Suppressor macrophage (primary cell): ENCODE data around the gene ANKRD13A.
A peak's percentile ranks its signal among the peaks of the same experiment; 100 is the strongest.

Experiments
- DNase-seq, 4 experiments: peaks; one replicate each; pipeline ENCODE4 v3.0.0-alpha.2; 2020 to 2022
- total RNA-seq, 17 experiments: gene quantifications; one replicate each; lab custom pipeline; 2026; ENCODE audit warnings: mixed read lengths in 6 of 17, inconsistent platforms in 3 of 17; lab: John Stamatoyannopoulos, UW

ANKRD13A gene
- total RNA-seq = 50.3 to 95.8 (median 79.1) reads per million in 17 experiments

DNA sequence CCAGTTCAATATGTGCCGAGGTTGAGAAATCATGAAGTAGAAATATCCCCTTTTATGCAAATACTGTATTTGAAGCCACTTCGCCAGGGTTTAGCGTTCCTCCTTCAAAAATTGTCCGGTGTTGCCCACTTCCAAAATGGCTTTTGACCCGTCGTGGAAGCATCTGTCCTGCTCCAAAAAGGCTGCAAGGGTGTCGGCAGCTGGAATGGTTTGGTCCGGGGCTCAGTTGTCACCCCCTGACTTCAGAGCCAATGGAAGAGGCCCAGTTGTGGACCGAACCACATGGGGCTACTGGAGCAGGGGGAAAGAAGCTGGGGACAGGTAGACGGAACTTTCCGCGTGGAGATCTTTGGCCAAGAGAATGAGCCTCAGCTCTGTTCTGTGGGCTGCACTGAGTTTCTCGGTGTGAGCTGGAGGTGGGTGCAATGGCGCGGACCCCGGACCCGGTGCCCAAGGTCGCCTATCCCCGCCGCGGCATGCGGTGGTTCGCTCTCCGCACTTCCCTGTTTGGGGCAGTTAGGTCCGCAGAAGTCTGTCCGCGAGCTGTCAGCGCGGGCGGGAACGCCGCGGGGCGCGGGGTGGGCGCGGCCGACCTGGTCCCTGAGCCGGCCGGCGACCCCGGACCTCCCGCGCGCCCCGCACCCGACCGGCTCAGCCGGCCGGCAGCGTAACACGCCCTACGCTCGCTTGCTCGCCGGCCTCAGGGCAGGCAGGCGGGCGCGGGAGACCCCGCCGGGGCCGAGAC is at the start of gene ANKRD13A:
Gene ANKRD13A (plus strand): TSS at position 527 of the 745 bp plus-strand sequence. CDS start 259 bp downstream, outside the sequence.
- DNase-seq = peak; percentile 94 to 96 (median 96)

DNA sequence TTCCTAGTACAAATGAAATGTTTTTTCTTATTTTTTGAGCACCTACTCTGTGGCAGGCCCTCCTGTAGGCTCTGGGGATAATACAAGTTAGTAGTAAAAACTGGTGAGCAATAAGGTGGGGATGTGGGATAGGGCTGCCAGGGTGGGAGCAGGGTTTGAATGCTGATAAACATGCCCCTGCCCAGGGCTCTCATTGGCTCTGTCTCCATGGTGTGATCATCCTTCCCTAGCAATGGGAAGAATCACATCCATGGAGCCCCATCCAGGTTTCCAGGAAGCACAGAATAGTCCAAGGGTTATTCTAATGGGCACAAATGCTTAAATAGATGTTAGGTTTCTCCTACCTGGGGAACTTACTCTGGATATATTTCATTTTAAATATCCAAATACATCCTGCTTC is 48.6 kb upstream of the ANKRD13A start:
- no peak for DNase-seq

DNA sequence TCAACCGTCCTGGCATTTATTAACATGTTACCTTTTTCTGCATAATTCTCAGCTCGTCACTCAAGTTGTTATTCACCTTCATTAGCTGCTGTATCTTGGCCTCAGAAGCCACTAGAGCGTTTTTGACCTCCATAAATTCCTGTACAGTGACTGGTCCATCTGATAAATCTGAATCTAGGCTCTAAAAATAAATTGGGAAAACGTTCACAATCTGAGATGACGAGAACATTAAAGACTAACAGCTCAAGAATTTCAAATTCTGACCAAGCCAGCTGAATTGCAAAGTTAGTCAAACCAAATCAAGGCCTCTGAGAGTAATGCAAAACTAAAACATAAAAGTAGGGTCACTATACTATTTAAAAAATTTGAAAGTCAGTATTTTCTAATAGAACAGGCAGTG is 48.1 kb upstream of the ANKRD13A start:
- DNase-seq = no peak

DNA sequence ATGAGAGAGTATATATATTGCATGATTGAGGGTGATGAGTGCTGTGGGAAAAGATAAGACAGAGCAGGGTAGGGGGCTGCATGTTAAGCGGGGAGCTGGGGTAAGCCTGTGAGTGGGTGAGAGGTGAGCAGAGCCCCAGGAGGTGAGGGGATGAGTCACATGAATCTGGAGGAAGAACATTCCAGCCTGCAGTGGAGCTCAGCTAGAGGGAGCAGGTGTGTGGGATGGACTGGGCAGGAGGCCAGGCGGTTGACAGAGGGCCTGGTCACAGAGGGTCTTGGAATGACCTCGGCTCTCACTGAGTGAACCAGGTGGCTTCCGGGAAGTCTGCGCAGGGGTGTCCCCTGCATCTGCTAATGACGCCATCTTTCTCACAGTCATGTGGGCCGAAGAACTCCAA is 47.5 kb upstream of the ANKRD13A start:
- DNase-seq = no peak

DNA sequence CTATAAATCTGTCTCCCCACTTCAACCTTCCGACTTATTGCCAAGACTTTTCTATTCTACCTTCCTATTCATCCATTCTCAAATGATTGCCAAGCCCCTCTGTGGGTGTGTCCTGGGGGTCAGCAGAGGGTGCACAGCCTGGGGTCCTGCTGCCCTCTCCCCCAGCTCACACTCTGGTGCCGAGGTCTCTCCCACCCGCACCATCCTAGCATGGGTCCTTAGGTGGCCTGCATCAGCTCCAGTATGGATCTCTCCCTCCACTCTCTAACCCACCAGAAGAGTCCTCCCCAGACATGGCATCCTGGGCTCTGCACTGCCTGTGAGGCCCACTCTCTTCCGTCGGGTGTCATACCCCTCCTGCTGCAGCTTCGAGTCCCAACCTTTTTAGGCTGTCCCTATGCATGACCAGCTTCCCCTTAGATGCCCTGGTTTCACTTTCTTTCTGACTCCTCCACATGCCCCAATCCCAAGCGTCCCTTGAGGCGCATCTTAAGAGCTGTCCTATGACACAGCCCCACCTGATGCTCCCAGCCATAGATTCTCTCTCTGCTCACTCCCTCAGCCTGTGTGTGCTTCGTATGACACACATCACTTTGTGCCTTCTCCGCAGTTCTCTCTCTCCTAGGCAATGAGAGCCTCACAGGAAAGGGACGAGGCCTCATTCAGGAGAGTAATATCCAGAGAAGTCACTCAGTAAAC is 46.9 kb upstream of the ANKRD13A start:
- peak; percentile 43 to 72 (median 66) for DNase-seq

DNA sequence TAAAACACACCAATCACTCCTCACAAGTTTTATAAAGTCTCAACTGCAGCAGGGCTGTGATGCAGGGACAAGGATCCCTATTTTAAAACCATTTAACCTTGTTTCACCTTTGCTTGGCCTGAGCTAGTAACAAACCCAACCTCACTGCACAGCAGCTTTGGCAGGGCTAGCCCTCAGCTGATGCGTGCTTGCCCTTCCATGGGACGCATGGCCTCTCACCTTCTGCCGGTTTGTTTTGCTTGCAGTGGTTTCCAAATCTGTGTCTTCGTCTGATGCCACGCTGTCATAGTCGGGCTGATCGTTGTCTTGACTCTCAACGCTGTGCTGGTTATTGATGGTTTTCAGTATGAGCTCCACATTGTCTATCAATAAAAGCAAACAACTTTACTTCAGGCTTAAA is 46.4 kb upstream of the ANKRD13A start:
- no peak for DNase-seq

DNA sequence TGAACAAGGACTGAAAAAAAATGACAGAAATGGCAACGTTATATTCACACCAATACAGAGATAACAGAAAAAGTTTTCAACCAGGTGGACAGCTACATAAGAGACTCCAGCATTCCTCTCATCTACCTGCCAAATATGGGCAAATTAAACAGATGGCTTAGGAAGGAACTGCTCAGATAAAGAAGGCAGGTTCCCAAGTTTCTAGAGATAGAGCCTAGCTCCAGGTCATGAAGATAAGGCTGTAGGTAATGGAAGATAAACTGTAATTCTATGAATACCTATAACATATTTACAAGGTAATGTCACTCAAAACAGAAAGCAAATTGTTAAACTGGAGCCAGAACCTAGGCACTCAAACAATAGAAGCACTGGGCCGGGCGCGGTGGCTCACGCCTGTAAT is 45.6 kb upstream of the ANKRD13A start:
- DNase-seq = no peak

DNA sequence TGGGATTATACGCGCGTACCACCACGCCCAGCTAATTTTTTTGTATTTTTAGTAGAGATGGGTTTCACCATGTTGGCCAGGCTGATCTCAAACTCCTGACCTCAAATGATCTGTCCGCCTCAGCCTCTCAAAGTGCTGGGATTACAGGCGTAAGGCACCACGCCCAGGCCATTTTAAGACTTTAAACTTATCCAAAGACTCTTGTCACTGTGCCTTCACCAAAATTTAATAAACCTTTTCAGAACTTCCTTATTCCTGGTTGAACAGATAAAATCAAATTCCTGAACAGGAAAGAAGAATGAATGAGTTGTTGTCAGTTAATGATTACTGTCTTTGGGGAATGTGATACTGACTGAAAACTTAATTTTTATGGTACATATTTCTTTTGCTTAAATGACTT is 40.9 kb upstream of the ANKRD13A start:
- DNase-seq = no peak

DNA sequence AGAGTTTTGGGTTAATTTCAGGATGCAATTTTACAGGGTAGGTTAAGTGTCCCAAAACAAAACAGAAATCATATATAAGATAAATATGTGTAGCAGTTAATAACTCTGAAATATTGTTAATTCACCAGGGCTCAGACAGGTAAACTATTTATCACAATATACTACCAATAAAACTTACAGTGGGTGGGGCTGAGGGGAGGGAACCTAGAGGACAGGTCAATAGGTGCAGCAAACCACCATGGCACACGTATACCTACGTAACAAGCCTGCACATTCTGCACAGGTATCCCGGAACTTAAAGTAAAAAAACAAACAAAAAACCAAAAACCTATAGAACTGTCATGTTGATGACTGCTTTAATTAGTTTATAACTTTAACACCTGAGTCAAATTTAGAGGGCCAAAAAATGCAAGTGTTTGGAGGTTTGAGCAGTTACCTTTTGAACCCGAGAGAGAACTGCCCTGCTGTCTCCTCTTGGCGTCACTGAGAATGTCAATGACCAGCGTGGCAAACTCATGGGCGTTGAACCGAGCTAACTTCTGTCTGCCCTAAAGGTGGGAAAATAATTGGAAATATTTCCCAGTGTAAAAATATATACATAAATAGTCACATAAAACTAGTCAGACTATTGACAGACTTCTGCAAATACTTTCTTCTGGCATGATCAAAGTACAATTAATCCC is 39.7 kb upstream of the ANKRD13A start:
- no peak for DNase-seq

DNA sequence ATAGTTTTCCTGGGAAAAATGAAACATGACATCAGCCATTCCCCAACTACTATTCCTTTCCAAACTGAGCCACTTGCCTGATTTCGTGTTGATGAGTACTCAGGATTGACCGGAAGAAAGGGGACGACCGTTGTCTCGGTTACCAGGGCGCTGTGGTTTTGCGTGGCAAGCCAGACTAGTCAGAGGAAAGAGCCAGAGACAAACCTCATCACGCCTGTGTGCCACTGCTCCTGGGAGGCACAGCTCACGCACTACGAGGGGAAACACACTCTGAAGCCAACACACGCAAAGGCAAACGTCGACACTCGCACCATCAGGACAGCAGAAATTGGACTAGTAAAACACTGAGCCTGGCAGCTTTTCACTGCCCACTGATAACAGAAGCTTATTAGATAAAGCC is 38.0 kb upstream of the ANKRD13A start:
- DNase-seq = no peak

DNA sequence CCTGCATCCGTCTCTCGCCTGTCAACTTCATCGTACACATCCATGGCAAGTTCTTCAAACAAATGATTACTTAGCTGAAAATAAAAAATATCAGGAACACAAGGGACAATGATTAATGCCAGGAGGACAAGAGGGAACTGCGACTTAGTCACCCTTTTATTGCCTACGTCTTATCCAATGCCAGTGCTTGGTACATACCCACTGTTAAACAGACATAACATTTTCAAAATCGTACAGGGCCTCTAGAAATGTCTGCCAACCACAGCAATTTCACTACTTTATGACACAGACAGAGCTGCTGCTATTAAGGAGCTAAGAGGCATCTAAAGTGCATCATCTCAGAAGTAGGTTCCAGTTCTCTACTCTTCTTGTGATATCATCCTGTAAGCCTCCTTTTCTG is 37.6 kb upstream of the ANKRD13A start:
- no peak for DNase-seq

DNA sequence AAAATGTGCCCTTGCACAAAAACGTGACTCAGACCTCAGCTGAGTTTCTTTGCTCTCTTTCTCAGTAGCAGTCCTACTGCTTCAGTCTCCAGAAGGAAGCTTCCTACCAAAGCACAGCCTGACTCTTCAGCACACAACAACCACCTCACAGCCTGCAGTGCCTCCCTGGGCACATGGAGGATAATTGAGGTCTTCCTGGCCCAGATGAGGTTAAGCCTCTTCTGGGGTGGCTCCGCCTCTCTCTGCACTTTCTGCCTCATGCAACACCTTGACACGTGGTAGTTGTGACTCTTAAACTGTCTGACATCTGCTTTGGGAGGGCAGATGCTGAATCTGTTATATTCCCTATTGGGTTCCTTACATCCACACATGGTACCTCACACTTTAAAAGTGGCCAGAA is 36.8 kb upstream of the ANKRD13A start:
- no peak for DNase-seq

DNA sequence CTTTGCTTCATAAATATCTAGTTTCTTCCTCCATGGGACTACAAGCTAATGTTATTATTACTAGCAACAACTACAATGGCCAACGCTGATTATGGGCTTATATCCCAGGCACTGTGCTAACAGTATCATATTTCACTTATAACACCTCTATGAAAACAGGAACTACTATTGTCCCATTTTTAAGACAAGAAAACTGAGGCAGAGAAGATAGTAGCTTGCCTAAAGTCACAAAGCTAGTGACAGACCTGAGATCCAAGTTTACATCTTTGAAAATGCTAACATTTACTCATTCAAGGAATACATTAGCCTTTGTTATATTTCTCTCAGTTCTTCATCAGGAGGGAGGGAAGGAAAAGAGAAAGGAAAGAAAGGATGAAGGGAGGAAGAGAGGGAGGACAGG is 35.9 kb upstream of the ANKRD13A start:
- DNase-seq = no peak

DNA sequence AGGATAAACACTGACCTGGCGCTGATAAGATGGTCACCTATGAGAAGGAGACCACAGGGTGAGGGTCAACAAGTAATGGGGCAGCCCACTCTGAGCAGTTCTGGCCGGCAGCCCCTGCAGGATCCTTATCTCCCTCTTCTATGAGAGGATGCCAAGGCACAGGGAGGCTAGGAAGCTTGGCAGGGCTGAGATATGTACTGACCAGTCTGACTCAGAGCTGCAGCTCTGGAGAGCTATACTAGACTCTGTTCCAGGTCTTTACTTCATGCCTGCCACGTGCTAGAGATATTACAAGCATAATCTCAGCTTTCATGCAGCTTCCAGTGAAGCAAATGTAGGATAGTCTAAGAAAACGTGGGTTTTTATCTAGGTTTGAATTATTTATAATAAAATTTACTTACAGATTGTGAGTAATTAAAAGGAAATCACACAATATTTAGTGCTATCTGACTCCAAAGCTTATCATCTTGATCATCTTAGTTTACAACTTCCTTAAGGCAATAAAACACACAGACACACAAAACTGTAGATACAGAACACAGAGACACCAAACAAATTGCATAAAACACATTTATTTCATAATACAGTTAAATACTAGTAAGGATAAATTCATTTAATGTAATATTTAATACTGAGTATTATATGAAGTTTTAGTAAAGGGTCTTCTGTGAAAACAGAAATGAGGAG is 35.3 kb upstream of the ANKRD13A start:
- no peak for DNase-seq

DNA sequence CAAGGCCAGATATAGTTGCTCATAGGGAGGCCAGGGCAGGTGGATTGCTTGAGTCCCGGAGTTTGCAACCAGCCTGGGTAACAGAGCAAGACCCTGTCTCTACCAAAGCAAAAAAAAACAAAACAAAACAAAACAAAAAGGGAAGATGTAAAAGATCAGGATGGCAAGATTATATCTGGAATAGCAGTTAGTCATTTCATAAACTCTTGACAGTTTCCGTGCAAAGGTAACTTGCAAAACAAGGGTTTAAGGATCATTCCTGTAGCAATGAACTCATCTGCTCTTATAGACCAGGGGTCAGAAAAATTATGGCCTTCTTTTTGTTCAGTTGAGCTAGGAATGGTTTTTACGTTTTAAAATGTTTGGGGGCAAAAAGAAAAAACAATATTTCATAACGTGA is 32.7 kb upstream of the ANKRD13A start:
- no peak for DNase-seq

DNA sequence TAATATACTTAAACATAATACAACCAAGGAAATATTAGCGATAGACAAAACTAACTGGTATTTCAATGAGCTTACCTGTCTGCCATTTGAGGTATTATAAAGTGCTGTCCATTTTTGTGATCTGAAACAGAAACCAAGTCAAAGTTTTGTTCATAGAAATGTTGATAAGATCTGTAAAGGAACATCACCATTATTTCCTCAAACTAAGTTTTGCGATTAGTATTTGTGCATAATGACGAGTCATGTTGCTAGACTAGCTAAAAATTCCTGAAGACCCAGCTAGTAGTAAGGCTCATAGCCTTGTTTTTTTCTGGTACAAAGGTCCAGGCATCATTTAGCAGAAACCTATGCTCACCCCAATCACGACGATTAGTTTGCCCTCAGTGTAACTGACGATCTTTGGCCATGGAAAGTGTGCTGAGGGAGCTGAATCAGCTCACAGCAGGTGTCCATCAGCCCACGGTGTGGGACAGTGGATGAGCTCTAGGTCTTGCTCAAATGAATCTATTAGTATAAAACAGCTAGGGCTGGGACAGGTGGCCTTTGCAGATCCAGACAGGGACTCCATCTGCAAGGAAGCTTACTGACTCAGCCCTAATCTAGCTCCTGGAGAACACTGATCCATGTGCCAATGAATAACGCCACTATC is 31.7 kb upstream of the ANKRD13A start:
- no peak for DNase-seq

DNA sequence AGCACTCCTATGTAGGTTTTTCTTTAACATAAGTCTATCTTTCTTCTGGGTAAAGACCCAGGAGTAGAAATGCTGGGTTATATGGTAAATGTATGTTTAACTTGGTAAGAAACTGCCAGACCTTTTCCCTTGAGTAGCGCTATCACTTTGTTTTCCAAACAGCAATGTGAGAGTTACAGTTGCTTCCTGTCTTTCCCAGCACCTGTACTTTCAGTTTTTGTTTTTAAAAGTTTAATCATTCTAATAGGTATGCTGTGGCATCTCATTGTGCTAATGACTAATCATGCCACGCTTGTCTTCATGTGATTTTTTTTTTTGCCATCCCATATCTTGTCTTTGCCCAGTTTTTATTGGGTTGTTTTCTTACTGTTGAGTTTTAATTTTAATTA is 31.2 kb upstream of the ANKRD13A start:
- no peak for DNase-seq

DNA sequence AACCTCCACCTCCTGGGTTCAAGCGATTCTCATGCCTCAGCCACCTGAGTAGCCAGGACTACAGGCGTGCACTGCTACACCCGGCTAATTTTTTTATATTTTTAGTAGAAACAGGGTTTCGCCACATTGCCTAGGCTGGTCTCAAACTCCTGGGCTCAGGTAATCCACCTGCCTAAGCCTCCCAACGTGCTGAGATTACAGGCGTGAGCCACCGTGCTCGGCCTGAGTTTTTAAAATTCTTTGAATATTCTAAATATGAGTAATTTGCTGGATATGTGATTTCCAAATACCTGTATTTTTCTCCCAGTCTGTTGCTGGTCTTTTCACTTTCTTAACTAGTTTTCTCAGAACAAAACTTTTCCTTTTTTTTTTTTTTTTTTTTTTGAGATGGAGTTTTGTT is 30.4 kb upstream of the ANKRD13A start:
- no peak for DNase-seq

DNA sequence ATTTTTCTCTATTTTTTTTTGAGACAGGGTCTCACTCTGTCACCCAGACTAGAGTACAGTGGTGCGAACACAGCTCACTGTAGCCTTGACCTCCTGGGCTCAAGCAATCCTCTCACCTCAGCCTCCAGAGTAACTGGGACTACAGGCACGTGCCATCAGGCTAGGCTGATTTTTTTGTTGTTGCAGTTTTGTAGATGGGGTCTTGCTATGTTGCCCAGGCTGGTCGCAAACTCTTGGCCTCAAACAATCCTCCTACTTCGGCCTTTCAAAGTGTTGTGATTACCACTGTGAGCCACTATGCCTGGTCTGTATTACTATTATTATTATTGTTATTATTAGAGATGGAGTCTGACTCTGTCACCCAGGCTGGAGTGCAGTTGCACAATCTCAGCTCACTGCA is 26.4 kb upstream of the ANKRD13A start:
- DNase-seq = no peak

DNA sequence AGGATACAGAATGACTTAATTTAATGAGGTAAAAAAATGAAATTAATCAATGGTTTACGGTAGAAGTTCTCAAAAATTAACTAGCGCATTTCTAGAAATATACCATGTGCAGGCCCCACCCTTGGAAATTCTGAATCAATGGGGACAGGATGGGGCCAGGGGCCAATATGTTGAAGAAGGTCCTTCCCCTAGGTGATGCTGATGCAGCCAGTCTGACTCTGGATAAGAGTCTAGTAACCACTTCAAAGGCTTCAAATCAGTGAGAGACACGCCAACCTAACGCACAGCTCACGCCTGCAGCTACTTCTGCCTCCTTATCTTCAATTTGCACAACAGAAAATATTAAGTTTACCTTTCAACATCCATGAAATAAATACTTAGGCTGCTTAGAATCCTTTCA is 17.9 kb upstream of the ANKRD13A start:
- DNase-seq = no peak

DNA sequence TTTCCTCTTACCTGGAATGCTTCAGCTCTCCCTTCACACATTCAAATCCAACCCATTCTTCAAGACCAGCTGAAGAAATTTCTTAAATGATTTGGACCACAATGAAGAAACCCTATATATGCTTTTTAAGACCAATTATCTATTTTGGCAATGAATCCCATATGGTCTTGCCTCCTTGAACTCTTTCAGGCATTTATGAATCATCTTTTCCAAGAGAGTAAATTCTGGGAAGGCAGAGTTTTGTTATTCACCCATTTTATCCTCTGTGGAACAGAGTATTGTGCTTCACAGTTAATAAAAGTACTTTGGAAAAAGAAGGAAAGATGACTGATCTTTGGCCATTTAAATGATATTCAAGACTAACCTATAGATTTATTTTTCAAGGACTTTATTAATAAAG is 17.0 kb upstream of the ANKRD13A start:
- DNase-seq = no peak

DNA sequence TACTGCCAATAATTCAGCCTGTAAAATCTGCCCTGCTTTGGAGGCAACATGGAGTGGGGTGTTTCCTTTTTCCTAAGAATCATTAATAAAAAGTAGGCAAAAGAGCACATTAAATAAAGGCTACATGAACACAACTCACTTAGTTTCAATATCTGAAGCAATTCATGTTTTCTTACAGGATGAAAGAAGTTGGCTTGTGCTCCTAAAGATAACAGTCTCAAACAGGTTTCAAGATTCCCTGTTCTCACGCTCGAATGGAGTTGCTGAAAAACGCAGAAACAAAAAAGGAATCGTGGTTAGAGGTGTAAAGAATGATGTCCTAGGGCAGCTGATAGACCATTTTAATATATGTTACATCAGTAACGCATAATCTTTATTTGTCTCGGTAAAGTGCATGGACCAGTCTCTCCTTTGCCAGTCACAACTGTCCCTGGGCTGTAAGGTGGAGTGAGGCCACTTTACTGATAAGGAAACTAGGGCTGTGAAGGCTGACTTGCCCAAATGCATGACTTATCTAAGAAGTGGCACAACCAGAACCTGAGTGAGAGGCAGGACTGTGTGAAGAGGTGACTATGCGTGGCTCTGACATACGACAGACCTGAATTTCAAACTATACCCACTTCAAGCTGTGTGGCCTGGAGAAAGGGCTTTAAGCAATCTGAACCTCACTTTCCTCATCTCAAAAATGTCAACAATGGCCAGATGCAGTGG is 15.6 kb upstream of the ANKRD13A start:
- no peak for DNase-seq
